ENCODE measurements around the gene PLEKHG7.

PLEKHG7 gene

GRCh38 chr12:92821142-92821541 lies 118.4 kb downstream of the PLEKHG7 start:
- Histone ChIP-seq H3K9me3 (ENCODE audit: low read length) (no peaks in the 10 kb centered on the region), H3K4me3 (ENCODE audit: low read depth in 1 of 2, low read length in 2 of 2) (no peak overlapping the region), H3K36me3 (ENCODE audit: insufficient read depth, low read length) (peaks cover 10% of the 10 kb centered on the region), H3K9ac (ENCODE audit: low read length) (no peak overlapping the region), H3K27ac (ENCODE audit: low read depth, low read length) (no peak overlapping the region), H3K4me1 (ENCODE audit: insufficient read depth, low read length) (no peaks in the 10 kb centered on the region), H3K27me3 (ENCODE audit: control insufficient read depth in 1 of 2, insufficient read depth in 2 of 2, low read length in 2 of 2) (no peaks in the 10 kb centered on the region)
